SK-N-MC (cell line): ENCODE measurements around the gene MSANTD7.

ENCODE experiments used
- EZH2 ChIP-seq: fragments of 200-600 bp; sonication (generic); IDR thresholded peaks from one replicate; pipeline ENCODE4 v1.6.1; 2017; ENCODE audit warnings: antibody characterized with exemption
- FOXP2 ChIP-seq: optimal IDR thresholded peaks from 2 replicates; pipeline ENCODE3; 2011; ENCODE audit warnings: mild to moderate bottlenecking, moderate library complexity; ENCODE audit not compliant: insufficient read depth; ENCODE audit errors: extremely low read length, control extremely low read depth
- POLR2AphosphoS5 ChIP-seq: IDR thresholded peaks from 2 replicates; pipeline ENCODE4 v1.6.1; 2012; ENCODE audit warnings: mild to moderate bottlenecking, low read depth, low read length, borderline replicate concordance

DNA sequence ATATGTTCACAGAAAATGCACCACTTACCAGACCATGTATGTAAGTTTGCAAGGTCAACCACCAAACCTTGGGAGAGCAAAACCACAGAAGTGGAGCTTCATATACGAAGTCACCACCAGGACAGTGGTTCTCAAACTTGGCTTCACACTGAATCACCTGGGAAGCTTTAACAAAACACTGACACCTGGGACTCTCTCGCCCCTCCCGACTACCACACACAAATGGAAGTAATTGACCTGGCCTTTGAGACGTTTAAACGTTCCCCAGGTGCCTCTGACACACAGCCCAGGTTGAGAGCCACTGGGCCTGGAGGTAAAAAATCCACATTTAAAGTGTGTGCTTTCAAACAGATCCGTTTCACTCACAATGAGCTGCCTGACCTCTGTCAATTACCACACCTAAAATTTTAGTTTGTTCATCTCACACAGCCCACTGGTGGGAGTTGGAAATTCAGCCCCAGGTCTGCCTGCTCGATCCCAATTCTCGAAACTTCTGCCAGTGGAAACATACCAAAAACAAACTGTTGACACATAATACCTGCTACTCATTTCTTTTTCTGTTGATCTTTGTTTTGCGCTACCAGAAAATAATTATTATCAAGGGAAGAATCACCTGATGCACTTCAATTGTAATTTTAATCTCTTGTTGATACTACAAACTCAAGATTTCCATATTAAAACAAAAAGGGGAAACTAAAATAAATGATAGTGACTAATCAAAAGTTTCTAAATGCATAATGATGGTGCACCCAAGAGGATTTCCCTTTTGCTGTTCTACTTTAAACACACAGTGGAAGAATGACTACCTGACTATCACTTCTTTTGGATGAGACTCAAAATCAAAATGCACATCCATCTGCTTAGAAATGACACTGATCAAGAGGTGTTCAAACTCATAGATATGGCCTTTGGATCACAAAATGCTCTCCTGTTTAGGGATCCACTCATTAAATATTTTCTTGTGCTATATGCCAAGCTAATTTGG is 26.8 kb upstream of the MSANTD7 start:
- no peak for TF ChIP-seq EZH2
- no peak for TF ChIP-seq POLR2AphosphoS5
- no peak for TF ChIP-seq FOXP2
